Activated CD4-positive, alpha-beta T cell treated with anti-CD3 and anti-CD28 coated beads for 36 hours (primary cell): ENCODE results near the gene PJA2. TPM values are rescaled to one million over a fixed set of nuclear protein-coding genes. Genes with fewer than 3 reads are reported as not detected.

ENCODE experiments used
- ATAC-seq: fragments of 200-7000 bp; cut with Tn5 transposase; one replicate; pipeline ENCODE4 v1.10.0; 2021; ENCODE audit warnings: mild to moderate bottlenecking, moderate library complexity
- CTCF ChIA-PET: fragments of 350-600 bp; sonication (Branson Sonifier 250); formaldehyde crosslinking; loops from one replicate; lab custom pipeline; 2021; ENCODE audit warnings: antibody characterized with exemption; lab: Charles Lee
- POLR2A ChIA-PET: fragments of 350-600 bp; sonication (Branson Sonifier 250); formaldehyde crosslinking; loops from one replicate; lab custom pipeline; 2021; ENCODE audit warnings: antibody characterized with exemption, inconsistent platforms; lab: Charles Lee
- DNase-seq: peaks from one replicate; pipeline ENCODE4 v3.0.0-alpha.2; 2020
- H3K27ac Mint-ChIP-seq: one replicate; pipeline ENCODE4 v1.8.0; 2021; ENCODE audit warnings: mixed read lengths
- H3K27me3 Mint-ChIP-seq: one replicate; pipeline ENCODE4 v1.8.0; 2021; ENCODE audit warnings: mixed read lengths
- H3K36me3 Mint-ChIP-seq: one replicate; pipeline ENCODE4 v1.8.0; 2021; ENCODE audit warnings: low read depth, mixed read lengths
- H3K4me1 Mint-ChIP-seq: one replicate; pipeline ENCODE4 v1.8.0; 2021; ENCODE audit warnings: mixed read lengths
- H3K4me3 Mint-ChIP-seq: one replicate; pipeline ENCODE4 v1.8.0; 2021; ENCODE audit warnings: mild to moderate bottlenecking, moderate library complexity, mixed read lengths
- H3K9me3 Mint-ChIP-seq: one replicate; pipeline ENCODE4 v1.8.0; 2021; ENCODE audit warnings: low read depth, mixed read lengths
- intact Hi-C, 2 experiments: fragments of 100-400 bp; cut with DNase I in 1 of 2; cut with micrococcal nuclease in 1 of 2; formaldehyde crosslinking; loops; one replicate each; pipeline versions ENCODE4 v1.14.2 to v1.15.1; 2022 to 2024; cut with DNase I, micrococcal nuclease
- total RNA-seq, 2 experiments: library from RNA; stranded (reverse); gene quantifications; one replicate each; pipeline ENCODE4 v1.2.3, GENCODE V29; 2021

Gene PJA2
- total RNA-seq, 2 experiments from 2014 or later, result 51.8 to 56.4 TPM

DNA sequence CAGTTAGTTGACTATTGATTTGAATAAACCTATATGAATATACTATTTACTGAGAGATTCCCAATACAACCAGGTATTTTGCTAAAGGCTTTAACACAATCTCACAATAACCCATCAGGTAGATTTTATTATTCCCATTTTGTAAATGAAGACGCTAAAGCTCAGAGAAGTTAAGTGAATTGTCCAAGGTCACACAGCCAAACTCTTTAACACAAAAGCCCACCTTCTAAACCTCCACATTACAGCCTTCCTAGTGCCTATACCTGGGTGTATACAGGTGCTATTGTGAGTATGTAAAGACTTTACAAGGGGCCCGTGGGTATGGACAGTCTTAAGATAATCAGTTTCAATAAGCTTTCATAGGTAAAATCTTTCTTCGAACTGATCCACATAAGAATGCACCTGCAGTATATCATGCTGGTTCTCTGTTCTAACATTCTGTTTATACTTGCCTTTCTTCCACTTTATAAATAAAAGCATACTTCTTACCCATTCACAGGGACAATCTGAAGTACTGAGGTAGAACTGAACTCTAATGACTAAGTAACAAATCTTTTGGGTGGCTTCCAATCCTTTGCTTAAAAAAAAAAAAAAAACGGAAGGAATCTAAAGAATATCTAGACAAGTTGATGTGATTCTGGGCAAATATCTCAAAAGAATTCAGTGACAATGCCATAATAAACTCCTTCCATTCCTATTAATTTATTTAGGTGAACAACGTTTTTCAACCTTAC is 59.1 kb downstream of the PJA2 start:
- Mint-ChIP-seq H3K36me3 (peaks cover 14% of the 10 kb centered on the region), H3K27ac (no peak overlapping the region), H3K27me3 (no peaks in the 10 kb centered on the region), H3K4me3 (no peak overlapping the region), H3K9me3 (no peaks in the 10 kb centered on the region), H3K4me1 (peaks cover 14% of the 10 kb centered on the region)
- ATAC-seq, result no peak
- intact Hi-C loops, result no loop called here
- no peak for DNase-seq
- CTCF ChIA-PET, result no interaction called here
- POLR2A ChIA-PET, result no interaction called here

DNA sequence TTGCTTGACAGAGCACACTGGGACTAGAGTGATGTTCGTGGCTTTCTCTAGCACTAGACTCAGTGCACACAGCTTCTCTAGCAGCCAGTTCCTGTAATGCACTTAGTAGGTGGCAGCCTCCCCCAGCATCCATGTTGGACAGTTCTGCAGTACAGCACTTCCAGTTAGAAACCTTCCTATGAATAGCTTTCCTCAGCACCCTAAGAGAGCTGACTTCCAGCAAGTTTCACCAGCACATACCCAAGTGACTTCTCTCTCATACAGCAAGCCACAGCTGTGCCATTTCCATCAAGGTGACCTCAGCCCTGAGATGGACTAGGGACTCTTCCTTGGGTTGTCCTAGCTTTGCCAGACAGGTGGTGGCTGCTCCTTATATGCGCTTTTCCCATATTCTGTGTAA is 60.4 kb downstream of the PJA2 start:
- H3K9me3 Mint-ChIP-seq, result no peaks in the 10 kb centered on the region
- ATAC-seq (no peak), DNase-seq (no peak)
- H3K27ac Mint-ChIP-seq, result peak overlapping the region; percentile 2
- peaks cover 17% of the 10 kb centered on the region for H3K36me3 Mint-ChIP-seq
- H3K4me3 Mint-ChIP-seq, result no peak overlapping the region
- no peaks in the 10 kb centered on the region for H3K27me3 Mint-ChIP-seq
- POLR2A ChIA-PET, result no interaction called here
- intact Hi-C loops, result no loop called here
- peaks cover 14% of the 10 kb centered on the region for H3K4me1 Mint-ChIP-seq
- CTCF ChIA-PET, result no interaction called here

GRCh38 chr5:109347252-109347888 is 62.4 kb downstream of the PJA2 start:
- no peak overlapping the region for H3K27ac Mint-ChIP-seq
- ChIA-PET CTCF (interaction anchor here (1.0 kb wide), 1 partner anchor 344 kb away, joined by 3 read pairs; no protein-coding TSS in a partner anchor), POLR2A (no interaction called here)
- H3K36me3 Mint-ChIP-seq, result peaks cover 17% of the 10 kb centered on the region
- no peaks in the 10 kb centered on the region for H3K27me3 Mint-ChIP-seq
- peaks cover 14% of the 10 kb centered on the region for H3K4me1 Mint-ChIP-seq
- DNase-seq (no peak), ATAC-seq (no peak)
- no peak overlapping the region for H3K4me3 Mint-ChIP-seq
- no peaks in the 10 kb centered on the region for H3K9me3 Mint-ChIP-seq
- intact Hi-C loops, result no loop called here

- ATAC-seq (no peak), DNase-seq (no peak)
- Mint-ChIP-seq H3K4me3 (no peak overlapping the region), H3K9me3 (no peaks in the 10 kb centered on the region), H3K36me3 (peaks cover 14% of the 10 kb centered on the region), H3K27ac (no peak overlapping the region), H3K4me1 (peaks cover 14% of the 10 kb centered on the region), H3K27me3 (no peaks in the 10 kb centered on the region)
- intact Hi-C loops, result no loop called here
- POLR2A ChIA-PET, result interaction anchor here (0.6 kb wide), 1 partner anchor 450 kb away, joined by 11 read pairs; no protein-coding TSS in a partner anchor
- CTCF ChIA-PET, result no interaction called here
These were observed 64.1 kb downstream of the PJA2 start for GRCh38 chr5:109345699-109346098.

- ChIA-PET POLR2A (no interaction called here), CTCF (no interaction called here)
- no peak for ATAC-seq
- DNase-seq, result no peak
- H3K9me3 Mint-ChIP-seq, result no peaks in the 10 kb centered on the region
- no peak overlapping the region for H3K27ac Mint-ChIP-seq
- peaks cover 2% of the 10 kb centered on the region for H3K4me1 Mint-ChIP-seq
- peaks cover 15% of the 10 kb centered on the region for H3K36me3 Mint-ChIP-seq
- intact Hi-C loops, result no loop called here
- H3K4me3 Mint-ChIP-seq, result no peak overlapping the region
- H3K27me3 Mint-ChIP-seq, result no peaks in the 10 kb centered on the region
These were observed 69.4 kb downstream of the PJA2 start for GRCh38 chr5:109340351-109340750.

GRCh38 chr5:109335114-109335513 is 74.7 kb downstream of the PJA2 start:
- no peak for ATAC-seq
- POLR2A ChIA-PET, result no interaction called here

GRCh38 chr5:109334056-109334455 is 75.7 kb downstream of the PJA2 start:
- POLR2A ChIA-PET, result no interaction called here
- H3K36me3 Mint-ChIP-seq, result peaks cover 7% of the 10 kb centered on the region
- no peaks in the 10 kb centered on the region for H3K4me1 Mint-ChIP-seq
- ATAC-seq (no peak), DNase-seq (no peak)
- H3K27me3 Mint-ChIP-seq, result no peaks in the 10 kb centered on the region
- H3K9me3 Mint-ChIP-seq, result no peaks in the 10 kb centered on the region
- intact Hi-C loops, result no loop called here
- no peak overlapping the region for H3K4me3 Mint-ChIP-seq
- no peak overlapping the region for H3K27ac Mint-ChIP-seq
- CTCF ChIA-PET, result no interaction called here

More at GRCh38 chr5:109335114-109335513, 74.7 kb downstream of the PJA2 start:
- CTCF ChIA-PET, result no interaction called here
- no peak overlapping the region for H3K4me3 Mint-ChIP-seq
- no peaks in the 10 kb centered on the region for H3K27me3 Mint-ChIP-seq
- no peak for DNase-seq
- H3K4me1 Mint-ChIP-seq, result peaks cover under 1% of the 10 kb centered on the region
- intact Hi-C loops, result loop anchor here in 1 of 2 experiments (1.0 kb wide), 1 partner anchor 29 kb away; no protein-coding TSS in a partner anchor
- H3K9me3 Mint-ChIP-seq, result no peaks in the 10 kb centered on the region
- no peak overlapping the region for H3K27ac Mint-ChIP-seq
- peaks cover 7% of the 10 kb centered on the region for H3K36me3 Mint-ChIP-seq

DNA sequence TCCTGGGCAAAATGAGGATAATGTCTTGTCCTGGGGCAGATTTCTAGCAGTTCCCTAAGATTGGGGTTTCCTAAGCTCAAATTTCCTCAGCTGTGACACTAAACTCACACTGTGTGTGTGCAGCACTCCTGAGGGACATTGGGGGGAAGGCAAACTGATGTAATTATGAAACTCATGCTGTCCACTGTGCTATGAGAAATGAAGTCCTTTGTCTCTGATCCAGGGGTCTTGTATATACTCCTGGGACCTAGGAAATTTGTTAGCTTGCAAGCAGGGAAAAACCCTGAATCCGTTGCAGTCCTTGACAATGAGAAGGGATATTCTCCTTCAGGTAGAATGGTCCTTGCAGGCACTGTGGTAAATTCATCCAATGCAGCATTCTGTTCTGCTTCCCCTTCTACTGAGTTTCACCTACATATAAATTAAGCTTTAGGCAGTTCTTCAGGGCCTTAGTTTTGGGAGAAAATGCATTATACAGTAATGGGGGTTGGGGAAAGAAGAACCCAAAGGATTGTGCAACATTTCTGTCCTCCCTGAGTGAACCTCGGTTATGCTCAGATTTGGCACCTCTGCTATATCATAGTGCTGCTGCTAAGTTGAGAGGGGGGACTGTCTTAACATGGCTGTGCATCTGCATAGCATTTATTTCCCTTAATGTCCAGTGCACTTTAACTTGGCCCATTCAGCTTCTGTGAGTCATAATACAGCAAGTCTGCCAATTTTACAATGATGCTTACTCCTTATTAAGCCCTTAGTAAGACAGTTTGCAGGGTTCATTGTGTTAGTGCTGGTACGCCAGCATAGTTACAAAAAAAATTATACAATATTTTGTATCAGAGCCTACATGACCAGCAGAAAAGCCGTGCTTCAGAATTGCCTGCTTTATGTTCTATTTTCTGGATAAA is 80.2 kb downstream of the PJA2 start:
- ChIA-PET CTCF (no interaction called here), POLR2A (interaction anchor here (1.0 kb wide), 1 partner anchor 80 kb away, joined by 3 read pairs; the partner anchor contains the start of gene PJA2)
- Mint-ChIP-seq H3K27me3 (no peaks in the 10 kb centered on the region), H3K9me3 (no peaks in the 10 kb centered on the region), H3K4me3 (no peak overlapping the region), H3K27ac (no peak overlapping the region), H3K4me1 (no peaks in the 10 kb centered on the region), H3K36me3 (peaks cover 2% of the 10 kb centered on the region)
- ATAC-seq (no peak), DNase-seq (no peak)
- intact Hi-C loops, result no loop called here

DNA sequence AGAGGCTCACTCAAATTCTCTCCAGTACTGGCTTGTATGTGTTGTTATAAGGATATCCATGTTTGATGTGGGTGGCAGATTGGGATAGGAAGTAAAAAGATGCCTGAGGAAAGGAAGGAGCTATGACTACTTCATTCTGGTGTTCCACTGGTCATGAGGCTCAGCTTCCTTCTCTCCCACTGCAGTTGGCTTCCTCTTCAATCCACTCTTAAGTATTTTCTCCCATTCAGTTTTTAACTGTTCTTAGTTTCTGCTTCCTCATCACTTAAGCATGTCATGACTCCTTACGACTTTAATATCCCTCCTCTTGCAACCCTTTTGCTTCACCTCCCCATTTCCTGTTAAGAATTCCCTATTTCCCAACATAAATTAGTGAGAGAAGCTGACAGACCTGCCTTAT is 81.1 kb downstream of the PJA2 start:
- ChIA-PET CTCF (interaction anchor here (0.7 kb wide), 1 partner anchor 40 kb away, joined by 3 read pairs; no protein-coding TSS in a partner anchor), POLR2A (interaction anchor here (1.0 kb wide), 1 partner anchor 81 kb away, joined by 3 read pairs; the partner anchor contains the start of gene PJA2)
- Mint-ChIP-seq H3K4me1 (no peaks in the 10 kb centered on the region), H3K27ac (no peak overlapping the region), H3K4me3 (no peak overlapping the region), H3K9me3 (no peaks in the 10 kb centered on the region), H3K36me3 (peaks cover 2% of the 10 kb centered on the region), H3K27me3 (no peaks in the 10 kb centered on the region)
- intact Hi-C loops, result no loop called here
- DNase-seq (no peak), ATAC-seq (no peak)

DNA sequence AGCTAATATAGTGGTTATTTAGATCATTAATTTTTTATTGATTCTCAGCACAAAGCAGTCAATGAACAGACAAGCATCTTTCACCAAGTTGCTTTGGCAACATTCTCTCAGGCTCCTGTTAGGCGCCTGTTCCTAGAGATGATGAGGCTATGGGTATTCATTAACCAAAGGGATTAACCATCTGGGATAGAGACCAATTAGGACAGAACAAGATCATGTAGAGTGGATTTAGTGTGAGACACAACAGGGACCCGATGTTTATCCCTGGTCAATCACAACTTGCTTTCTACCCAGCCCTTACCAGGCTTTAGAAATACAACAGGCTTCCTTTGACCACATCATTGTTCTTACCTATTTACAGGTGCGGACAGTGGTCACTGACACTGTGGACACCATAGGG is 82.2 kb downstream of the PJA2 start:
- ATAC-seq, result no peak
- H3K4me3 Mint-ChIP-seq, result no peak overlapping the region
- H3K36me3 Mint-ChIP-seq, result peaks cover 2% of the 10 kb centered on the region
- H3K9me3 Mint-ChIP-seq, result no peaks in the 10 kb centered on the region
- no peak overlapping the region for H3K27ac Mint-ChIP-seq
- ChIA-PET POLR2A (interaction anchor here (0.7 kb wide), 1 partner anchor 85 kb away, joined by 3 read pairs; no protein-coding TSS in a partner anchor), CTCF (interaction anchor here (0.6 to 0.9 kb wide), 2 partner anchors 210 to 578 kb away, joined by 3 to 5 read pairs; no protein-coding TSS in a partner anchor)
- no peaks in the 10 kb centered on the region for H3K4me1 Mint-ChIP-seq
- intact Hi-C loops, result no loop called here
- no peaks in the 10 kb centered on the region for H3K27me3 Mint-ChIP-seq
- no peak for DNase-seq

GRCh38 chr5:109326919-109327318 is 82.9 kb downstream of the PJA2 start:
- Mint-ChIP-seq H3K27ac (no peak overlapping the region), H3K36me3 (peaks cover 2% of the 10 kb centered on the region), H3K4me1 (no peaks in the 10 kb centered on the region), H3K9me3 (no peaks in the 10 kb centered on the region), H3K4me3 (no peak overlapping the region), H3K27me3 (no peaks in the 10 kb centered on the region)
- CTCF ChIA-PET, result interaction anchor here (0.6 to 0.9 kb wide), 4 partner anchors 121 to 648 kb away, joined by 3 to 5 read pairs (median 3); no protein-coding TSS in a partner anchor
- ATAC-seq, result no peak
- intact Hi-C loops, result no loop called here
- no peak for DNase-seq
- POLR2A ChIA-PET, result interaction anchor here (0.7 kb wide), 1 partner anchor 85 kb away, joined by 3 read pairs; no protein-coding TSS in a partner anchor
